Parathyroid adenoma (tissue), 2 donors: ENCODE data around the gene GPR183.

Experiments
- H2AFZ ChIP-seq: fragments of 300-600 bp; sonication (generic); one replicate; pipeline ENCODE4 v1.7.0; 2017; ENCODE audit warnings: antibody characterized with exemption, mild to moderate bottlenecking
- H3K27ac ChIP-seq: fragments of 300-600 bp; sonication (generic); one replicate; pipeline ENCODE4 v1.7.0; 2017
- H3K27me3 ChIP-seq: fragments of 300-600 bp; sonication (generic); one replicate; pipeline ENCODE4 v1.7.0; 2017; ENCODE audit warnings: low read length; ENCODE audit not compliant: control insufficient read depth, insufficient read depth
- H3K36me3 ChIP-seq: fragments of 300-600 bp; sonication (generic); one replicate; pipeline ENCODE4 v1.7.0; 2017; ENCODE audit warnings: low read length; ENCODE audit not compliant: control insufficient read depth, insufficient read depth
- H3K4me1 ChIP-seq: fragments of 300-600 bp; sonication (generic); one replicate; pipeline ENCODE4 v1.7.0; 2017; ENCODE audit warnings: control low read depth
- H3K4me2 ChIP-seq: fragments of 300-600 bp; sonication (generic); one replicate; pipeline ENCODE4 v1.7.0; 2017; ENCODE audit warnings: low read length
- H3K4me3 ChIP-seq: fragments of 300-600 bp; sonication (generic); one replicate; pipeline ENCODE4 v1.7.0; 2017; ENCODE audit warnings: low read depth, low read length
- H3K79me2 ChIP-seq: fragments of 300-600 bp; sonication (generic); one replicate; pipeline ENCODE4 v1.7.0; 2017; ENCODE audit warnings: control low read depth
- H3K9ac ChIP-seq: fragments of 300-600 bp; sonication (generic); one replicate; pipeline ENCODE4 v1.7.0; 2017; ENCODE audit warnings: mild to moderate bottlenecking
- H3K9me3 ChIP-seq: fragments of 300-600 bp; sonication (generic); one replicate; pipeline ENCODE4 v1.7.0; 2017; ENCODE audit warnings: low read length; ENCODE audit not compliant: control insufficient read depth
- TF ChIP-seq, protein P1 (sequence below): fragments of 300-600 bp; sonication (generic); IDR thresholded peaks from one replicate; pipeline ENCODE4 v1.7.0; 2017; ENCODE audit warnings: antibody characterized with exemption, mild to moderate bottlenecking
- donor health status: primary hyperparathyroidism.

GPR183 gene

DNA sequence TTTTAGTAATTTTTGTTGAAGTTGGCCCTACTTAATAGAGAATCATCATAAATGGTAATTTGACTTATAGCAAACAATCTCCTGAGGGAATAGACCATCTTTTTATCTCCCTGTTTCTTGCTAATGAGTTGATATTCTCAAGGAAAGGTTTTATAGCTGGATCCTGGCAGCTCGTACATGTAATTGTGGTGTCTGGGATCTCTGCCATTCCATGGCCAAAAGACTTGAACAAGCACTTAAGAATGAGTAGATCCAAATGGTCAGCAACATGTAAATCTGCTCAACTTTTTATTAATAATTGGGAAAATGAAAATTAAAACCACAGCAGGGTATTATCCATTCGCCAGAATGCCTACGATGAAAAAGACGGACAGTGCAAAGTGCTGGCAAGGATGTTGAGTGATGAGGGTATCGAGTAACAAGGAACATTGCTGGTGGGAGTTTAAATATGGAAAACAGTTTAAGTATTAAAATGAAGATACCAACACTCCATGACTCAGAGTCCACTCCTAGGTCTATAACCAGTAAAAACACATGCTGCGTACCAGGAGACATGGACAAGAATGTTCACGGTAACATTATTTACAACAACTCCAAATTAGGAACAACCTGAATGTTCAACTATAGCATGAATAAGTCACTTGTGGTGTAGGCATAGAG is 43.9 kb downstream of the GPR183 start:
- no peaks in the 10 kb centered on the region for H3K79me2 ChIP-seq
- H3K4me3 ChIP-seq = no peak overlapping the region
- TF ChIP-seq, protein P1, sequence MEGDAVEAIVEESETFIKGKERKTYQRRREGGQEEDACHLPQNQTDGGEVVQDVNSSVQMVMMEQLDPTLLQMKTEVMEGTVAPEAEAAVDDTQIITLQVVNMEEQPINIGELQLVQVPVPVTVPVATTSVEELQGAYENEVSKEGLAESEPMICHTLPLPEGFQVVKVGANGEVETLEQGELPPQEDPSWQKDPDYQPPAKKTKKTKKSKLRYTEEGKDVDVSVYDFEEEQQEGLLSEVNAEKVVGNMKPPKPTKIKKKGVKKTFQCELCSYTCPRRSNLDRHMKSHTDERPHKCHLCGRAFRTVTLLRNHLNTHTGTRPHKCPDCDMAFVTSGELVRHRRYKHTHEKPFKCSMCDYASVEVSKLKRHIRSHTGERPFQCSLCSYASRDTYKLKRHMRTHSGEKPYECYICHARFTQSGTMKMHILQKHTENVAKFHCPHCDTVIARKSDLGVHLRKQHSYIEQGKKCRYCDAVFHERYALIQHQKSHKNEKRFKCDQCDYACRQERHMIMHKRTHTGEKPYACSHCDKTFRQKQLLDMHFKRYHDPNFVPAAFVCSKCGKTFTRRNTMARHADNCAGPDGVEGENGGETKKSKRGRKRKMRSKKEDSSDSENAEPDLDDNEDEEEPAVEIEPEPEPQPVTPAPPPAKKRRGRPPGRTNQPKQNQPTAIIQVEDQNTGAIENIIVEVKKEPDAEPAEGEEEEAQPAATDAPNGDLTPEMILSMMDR = no peak
- H3K27ac ChIP-seq = no peak overlapping the region
- H3K27me3 ChIP-seq = no peaks in the 10 kb centered on the region
- no peaks in the 10 kb centered on the region for H3K4me1 ChIP-seq
- H3K9ac ChIP-seq = no peak overlapping the region
- H3K4me2 ChIP-seq = no peak overlapping the region
- no peaks in the 10 kb centered on the region for H3K9me3 ChIP-seq
- no peaks in the 10 kb centered on the region for H3K36me3 ChIP-seq
- no peak overlapping the region for H2AFZ ChIP-seq

DNA sequence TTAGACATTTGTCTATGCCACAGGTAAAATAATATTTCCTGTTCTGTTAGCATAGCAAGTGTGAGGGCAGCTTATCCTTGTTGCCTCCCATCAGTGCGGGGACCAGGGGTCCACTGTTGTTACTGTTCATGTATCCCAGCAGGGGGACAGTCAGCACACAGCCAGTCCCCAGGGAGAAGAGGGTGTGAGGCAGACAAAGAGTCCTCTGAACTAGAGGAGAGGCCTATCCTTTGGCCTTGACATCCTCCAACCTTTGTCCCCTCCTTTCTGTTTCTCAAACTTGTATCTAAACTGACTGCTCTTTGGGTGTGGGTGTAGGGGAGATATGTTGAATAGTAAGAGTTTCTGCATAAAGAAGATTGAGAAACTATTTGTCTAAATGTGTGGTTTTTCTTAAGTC is 46.1 kb downstream of the GPR183 start:
- Histone ChIP-seq H3K27me3 (no peaks in the 10 kb centered on the region), H3K4me1 (no peaks in the 10 kb centered on the region), H3K4me3 (no peak overlapping the region), H3K9ac (no peak overlapping the region), H2AFZ (no peak overlapping the region), H3K4me2 (no peak overlapping the region), H3K27ac (no peak overlapping the region), H3K79me2 (no peaks in the 10 kb centered on the region), H3K9me3 (no peaks in the 10 kb centered on the region), H3K36me3 (no peaks in the 10 kb centered on the region)
- TF ChIP-seq, protein P1 = no peak

DNA sequence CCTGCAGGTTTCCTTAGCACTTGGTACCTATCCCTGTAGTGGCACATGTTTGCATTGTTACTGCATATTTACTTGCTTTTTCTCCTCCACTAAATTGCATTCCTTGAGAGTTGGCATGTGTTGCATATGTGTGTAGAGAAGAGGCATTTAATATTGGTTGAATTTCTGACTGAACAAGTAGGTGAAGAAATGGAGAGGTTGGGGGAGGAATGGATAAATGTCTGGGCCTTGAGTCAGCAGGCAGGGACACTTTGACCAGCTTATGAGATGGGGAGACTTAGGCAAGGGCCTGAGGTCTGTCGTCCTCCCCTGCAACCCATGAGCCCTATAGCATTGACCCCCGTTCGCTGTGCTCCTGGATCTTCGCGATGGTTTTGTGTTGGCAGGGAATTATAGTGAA is 47.0 kb downstream of the GPR183 start:
- Histone ChIP-seq H3K4me3 (no peak overlapping the region), H3K9ac (no peak overlapping the region), H3K27ac (no peak overlapping the region), H3K4me1 (no peaks in the 10 kb centered on the region), H3K79me2 (no peaks in the 10 kb centered on the region), H3K4me2 (no peak overlapping the region), H3K27me3 (no peaks in the 10 kb centered on the region), H3K36me3 (no peaks in the 10 kb centered on the region), H3K9me3 (no peaks in the 10 kb centered on the region), H2AFZ (no peak overlapping the region)
- TF ChIP-seq, protein P1 = no peak

DNA sequence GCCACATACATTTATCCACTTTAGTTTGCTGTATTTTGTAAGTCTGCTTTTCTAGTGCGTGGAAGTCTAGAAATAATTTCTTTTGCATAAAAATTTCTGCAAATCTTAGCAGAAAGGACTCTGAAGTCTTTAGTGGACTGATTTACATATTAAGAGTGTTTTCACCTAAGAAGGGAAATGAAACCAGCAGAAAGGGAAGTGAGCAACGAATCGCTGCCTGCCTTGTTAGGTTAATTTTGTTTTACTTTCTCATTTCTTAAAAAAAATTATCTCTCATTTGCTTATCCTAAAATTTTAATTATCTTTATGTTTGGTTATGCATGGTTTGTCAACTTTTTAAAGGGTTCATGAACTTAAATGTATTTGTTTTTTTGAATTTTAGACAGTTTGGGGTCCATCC is 48.3 kb downstream of the GPR183 start:
- Histone ChIP-seq H3K36me3 (no peaks in the 10 kb centered on the region), H3K27me3 (no peaks in the 10 kb centered on the region), H2AFZ (no peak overlapping the region), H3K9ac (no peak overlapping the region), H3K4me3 (no peak overlapping the region), H3K4me1 (no peaks in the 10 kb centered on the region), H3K9me3 (no peaks in the 10 kb centered on the region), H3K79me2 (no peaks in the 10 kb centered on the region), H3K27ac (no peak overlapping the region), H3K4me2 (no peak overlapping the region)
- TF ChIP-seq, protein P1 = no peak

DNA sequence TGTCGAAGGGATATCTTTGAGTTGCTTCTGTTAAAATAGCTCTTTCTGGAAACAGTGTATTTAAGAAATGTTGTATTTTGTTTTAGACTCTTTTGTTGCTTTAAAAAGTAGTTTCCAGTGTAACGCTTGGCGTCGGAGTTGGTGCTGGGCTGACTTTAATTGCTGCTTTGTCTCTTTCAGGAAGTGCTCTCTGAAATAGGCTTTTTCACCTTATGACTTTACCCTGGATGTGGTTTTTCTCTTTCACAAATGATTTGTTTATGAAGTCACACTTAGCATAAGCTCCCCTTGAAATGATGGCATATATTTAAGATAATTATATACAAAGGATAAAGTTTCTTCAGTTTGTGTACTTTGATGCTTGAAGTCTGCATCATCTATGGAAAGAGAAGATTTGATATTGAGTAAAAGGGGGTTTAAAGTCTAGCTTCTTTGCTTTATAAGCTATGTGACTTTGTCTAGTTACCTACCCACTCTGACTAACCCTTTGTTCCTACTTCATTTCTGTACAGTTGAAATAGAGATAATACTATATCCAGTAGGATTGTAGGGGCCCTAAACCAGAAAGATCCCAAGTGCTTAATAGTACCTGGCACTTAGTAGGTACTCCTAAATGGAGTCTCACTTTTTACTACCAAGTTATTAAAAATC is 48.9 kb downstream of the GPR183 start, which contains the start of gene GPR18:
TSS of gene GPR18 (minus strand) at position 170 of the 651 bp plus-strand sequence. CDS start 2,507 bp downstream, outside the sequence.
- H3K9me3 ChIP-seq = no peaks in the 10 kb centered on the region
- no peak within 1 kb of the TSS for H3K27ac ChIP-seq
- H3K27me3 ChIP-seq = no peaks in the 10 kb centered on the region
- no peak within 1 kb of the TSS for H2AFZ ChIP-seq
- no peaks in the 10 kb centered on the region for H3K36me3 ChIP-seq
- no peaks in the 10 kb centered on the region for H3K79me2 ChIP-seq
- no peak within 1 kb of the TSS for H3K4me2 ChIP-seq
- H3K4me3 ChIP-seq = no peak within 1 kb of the TSS
- no peaks in the 10 kb centered on the region for H3K4me1 ChIP-seq
- TF ChIP-seq, protein P1 = no peak
- H3K9ac ChIP-seq = no peak within 1 kb of the TSS
